GM12801 (cell line): ENCODE measurements around the gene TTC32.

Source experiments
- TF ChIP-seq, protein P1 (sequence below): IDR thresholded peaks from one replicate; pipeline ENCODE4 v1.5.1; 2011; ENCODE audit warnings: control low read depth; ENCODE audit not compliant: insufficient read length; ENCODE audit errors: extremely low read depth

TTC32 gene

DNA sequence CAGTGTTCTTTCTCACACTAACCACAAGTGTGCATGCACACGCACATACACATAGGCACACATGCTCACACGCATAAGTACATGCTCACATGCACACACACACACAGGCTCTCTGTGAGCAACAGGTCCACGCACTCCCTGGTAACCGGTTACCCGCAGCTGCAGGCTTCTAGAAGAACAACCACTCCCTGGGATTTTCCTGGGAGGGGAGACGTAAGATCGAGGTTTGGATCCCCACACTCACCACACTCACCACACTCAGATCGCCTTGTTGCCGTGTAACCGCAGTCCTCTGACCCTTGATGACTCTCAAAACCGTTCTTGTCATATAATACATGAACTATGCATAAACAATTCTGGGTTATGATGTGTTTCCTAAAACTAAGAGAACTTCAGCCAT lies 42.2 kb downstream of the TTC32 start:
- TF ChIP-seq, protein P1, sequence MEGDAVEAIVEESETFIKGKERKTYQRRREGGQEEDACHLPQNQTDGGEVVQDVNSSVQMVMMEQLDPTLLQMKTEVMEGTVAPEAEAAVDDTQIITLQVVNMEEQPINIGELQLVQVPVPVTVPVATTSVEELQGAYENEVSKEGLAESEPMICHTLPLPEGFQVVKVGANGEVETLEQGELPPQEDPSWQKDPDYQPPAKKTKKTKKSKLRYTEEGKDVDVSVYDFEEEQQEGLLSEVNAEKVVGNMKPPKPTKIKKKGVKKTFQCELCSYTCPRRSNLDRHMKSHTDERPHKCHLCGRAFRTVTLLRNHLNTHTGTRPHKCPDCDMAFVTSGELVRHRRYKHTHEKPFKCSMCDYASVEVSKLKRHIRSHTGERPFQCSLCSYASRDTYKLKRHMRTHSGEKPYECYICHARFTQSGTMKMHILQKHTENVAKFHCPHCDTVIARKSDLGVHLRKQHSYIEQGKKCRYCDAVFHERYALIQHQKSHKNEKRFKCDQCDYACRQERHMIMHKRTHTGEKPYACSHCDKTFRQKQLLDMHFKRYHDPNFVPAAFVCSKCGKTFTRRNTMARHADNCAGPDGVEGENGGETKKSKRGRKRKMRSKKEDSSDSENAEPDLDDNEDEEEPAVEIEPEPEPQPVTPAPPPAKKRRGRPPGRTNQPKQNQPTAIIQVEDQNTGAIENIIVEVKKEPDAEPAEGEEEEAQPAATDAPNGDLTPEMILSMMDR, result no peak

DNA sequence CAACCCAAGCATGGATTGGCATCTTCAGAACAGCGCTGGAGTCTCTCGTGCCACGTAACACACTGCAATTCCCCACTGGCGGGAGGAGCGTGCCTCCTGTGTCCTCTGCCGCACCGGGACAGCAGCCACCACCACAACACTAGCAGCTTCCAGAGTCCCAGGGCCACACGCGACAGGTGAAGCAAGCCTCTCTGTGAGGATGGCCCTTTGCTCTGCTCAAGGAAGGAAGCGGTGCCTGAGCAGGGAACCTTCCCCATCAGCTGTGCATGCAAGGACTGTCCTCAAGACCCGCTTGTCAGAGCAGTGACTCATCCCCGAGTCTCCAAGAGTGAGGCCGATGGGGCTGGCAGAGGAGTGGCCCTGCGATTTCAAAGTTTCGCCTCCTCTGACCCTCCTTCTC lies 44.0 kb downstream of the TTC32 start:
- TF ChIP-seq, protein P1, result no peak

DNA sequence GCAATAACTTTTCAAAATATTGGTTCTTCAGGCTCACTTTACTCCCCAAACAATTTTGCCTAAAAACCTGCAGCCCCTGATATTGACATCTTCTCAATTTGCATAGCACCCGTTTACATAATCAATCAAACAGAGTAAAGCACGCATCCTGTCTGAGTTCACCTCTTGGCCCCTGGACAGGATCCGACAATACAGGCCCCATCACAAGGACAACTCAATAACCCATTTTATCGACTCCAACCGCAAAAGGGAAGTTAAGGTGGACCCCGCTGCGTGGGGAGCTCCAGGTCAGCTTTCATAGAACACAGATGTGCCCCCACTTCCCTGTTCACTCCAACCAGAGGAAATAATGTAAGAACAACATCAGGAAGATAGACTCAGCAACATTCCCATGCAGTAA lies 44.7 kb downstream of the TTC32 start:
- TF ChIP-seq, protein P1, result no peak

DNA sequence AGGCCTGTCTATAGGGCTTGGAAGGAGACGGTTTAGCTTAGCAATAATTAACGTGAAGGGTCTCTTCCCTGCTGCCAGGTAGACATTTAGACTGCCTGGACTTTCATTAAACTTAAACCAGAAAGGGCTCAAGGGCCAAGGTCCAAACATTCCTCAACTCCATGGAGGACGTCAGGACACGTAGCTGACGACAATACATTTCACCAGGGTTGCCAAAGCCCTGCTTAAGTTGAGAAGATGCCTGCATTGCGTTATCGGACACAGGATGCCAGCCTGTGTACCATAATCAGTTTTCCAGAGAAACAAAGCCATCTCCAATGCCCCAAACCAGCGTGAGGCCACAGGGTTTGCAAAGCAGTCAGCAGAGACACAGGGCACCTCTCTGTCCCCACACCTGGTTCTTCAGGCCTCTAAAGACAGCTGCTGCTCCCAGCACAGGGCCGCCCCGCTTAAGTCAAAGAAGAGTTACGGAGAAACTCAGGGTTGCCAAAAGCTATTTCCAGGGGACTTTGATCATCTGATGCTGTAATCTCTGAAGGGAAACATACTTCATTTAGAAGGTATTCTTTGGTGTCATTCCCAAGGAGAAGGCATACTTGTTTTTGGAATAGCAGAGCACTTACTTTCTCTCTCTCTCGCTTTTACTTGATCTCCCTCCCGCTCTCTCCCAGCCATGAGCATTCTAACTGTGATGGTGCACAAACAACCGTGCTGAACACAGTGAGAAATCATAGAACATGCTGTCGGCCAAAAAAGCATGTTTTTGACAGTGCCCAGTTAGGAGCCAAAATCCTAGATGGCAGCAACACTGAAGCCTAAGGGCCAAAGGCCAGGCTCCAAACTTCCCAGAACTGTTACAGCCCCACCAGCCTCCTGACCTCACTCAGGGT lies 46.0 kb downstream of the TTC32 start:
- TF ChIP-seq, protein P1, result no peak

DNA sequence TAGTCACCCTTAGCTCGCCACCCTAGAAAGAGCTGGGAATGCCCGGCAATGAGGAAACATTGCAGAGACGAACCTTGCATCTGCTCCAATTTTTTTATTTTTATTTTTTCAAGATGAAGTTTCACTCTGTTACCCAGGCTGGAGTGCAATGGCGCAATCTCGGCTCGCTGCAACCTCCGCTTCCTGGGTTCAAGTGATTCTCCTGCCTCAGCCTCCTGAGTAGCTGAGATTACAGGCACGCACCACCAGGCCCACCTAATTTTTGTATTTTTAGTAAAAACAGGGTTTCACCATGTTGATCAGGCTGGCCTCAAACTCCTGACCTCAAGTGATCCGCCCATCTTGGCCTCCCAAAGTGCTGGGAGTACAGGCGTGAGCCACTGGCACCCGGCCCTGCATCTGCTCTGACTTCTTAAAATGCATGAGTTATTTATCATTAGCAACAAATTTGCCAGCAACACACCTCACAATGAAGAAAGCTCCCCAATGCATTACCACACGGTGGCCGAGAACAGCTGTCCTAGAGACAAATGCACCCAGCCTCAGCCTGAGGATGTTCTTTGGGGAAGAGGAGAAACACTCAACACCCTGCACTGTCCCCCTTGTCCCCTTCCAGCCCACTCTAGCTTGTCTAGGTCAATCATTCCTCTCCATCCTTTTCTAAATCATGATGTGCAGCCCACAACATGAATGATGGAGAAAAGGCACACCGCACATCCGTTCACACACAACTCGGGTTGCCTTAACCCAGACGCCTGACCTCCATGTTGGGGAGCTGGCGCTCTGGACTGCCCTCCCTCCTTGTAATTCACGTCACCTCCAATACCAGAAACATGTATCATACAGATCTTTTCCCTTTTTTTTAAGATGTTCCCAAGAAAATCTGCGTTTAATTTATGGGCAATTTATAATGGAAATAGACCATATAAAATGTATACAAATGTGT lies 46.9 kb downstream of the TTC32 start:
- TF ChIP-seq, protein P1, result no peak

DNA sequence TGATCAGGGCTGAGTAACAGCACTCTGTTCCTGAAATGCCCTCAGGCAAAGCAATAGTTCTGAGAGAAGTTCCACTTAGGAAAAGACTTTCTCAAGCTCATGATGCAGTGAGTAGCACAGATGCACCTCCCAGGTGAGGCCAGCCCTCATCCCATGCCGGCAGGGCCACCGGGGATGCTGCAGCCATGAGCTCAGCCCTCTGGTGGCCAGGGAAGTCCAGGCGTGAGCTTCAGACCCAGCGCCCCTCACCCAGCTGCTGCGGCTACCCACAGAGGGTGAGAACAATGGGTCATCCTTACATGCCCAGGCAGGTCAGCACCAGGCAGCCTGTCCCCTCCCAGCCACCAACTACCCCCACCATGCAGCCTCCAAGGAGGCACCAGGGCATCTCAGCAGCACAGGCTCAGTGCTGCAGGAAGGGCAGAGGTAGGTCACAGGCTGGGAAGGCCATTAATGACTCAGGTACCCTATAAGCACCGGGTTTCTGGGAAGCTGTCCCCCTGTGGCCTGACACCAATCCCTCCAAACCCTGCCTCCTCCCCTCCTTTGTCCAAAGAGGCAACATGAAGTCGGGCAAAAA lies 50.6 kb downstream of the TTC32 start:
- TF ChIP-seq, protein P1, result no peak
